Activated T-cell treated with anti-CD3 and anti-CD28 coated beads, Interleukin-2, amount 50 U/mL, for 72 hours (primary cell): ENCODE measurements around the gene GCH1. TPM values are rescaled to one million over a fixed set of nuclear protein-coding genes. Genes with fewer than 3 reads are reported as not detected.
A peak's percentile ranks its signal among the peaks of the same experiment; 100 is the strongest.
"Not testable (repeated sequence)": the region's sequence is repeated elsewhere in the genome, so short reads cannot be mapped to it uniquely, and the experiment has no call there.

Source experiments
- ATAC-seq, 2 donors: fragments of 150-1000 bp; cut with Tn5 transposase; replicated peaks in 1 of 2; 2 replicates each; pipeline ENCODE4 v1.10.0; 2021; ENCODE audit warnings: moderate library complexity in 2 of 2, mild to moderate bottlenecking in 1 of 2
- DNase-seq, 2 donors: peaks; one replicate each; pipeline ENCODE4 v3.0.0; 2021 to 2022; ENCODE audit warnings: mixed read lengths in 1 of 2
- H3K27ac Mint-ChIP-seq: one replicate; pipeline ENCODE4 v1.8.0; 2022; ENCODE audit warnings: mild to moderate bottlenecking, moderate library complexity, mixed read lengths
- H3K27me3 Mint-ChIP-seq: one replicate; pipeline ENCODE4 v1.8.0; 2022; ENCODE audit warnings: low read depth, mixed read lengths
- H3K36me3 Mint-ChIP-seq, 2 donors: one replicate each; pipeline ENCODE4 v1.8.0; 2022; ENCODE audit warnings: mixed read lengths in 2 of 2, mild to moderate bottlenecking in 1 of 2; ENCODE audit not compliant: insufficient read depth in 2 of 2
- H3K4me1 Mint-ChIP-seq: one replicate; pipeline ENCODE4 v1.8.0; 2022; ENCODE audit warnings: low read depth, mixed read lengths
- H3K4me3 Mint-ChIP-seq, 2 donors: one replicate each; pipeline ENCODE4 v1.8.0; 2022; ENCODE audit warnings: mild to moderate bottlenecking in 2 of 2, mixed read lengths in 2 of 2, moderate library complexity in 2 of 2
- H3K9me3 Mint-ChIP-seq, 2 donors: one replicate each; pipeline ENCODE4 v1.8.0; 2022; ENCODE audit warnings: mixed read lengths in 2 of 2
- total RNA-seq, 2 donors: library from RNA; stranded (reverse); gene quantifications; one replicate each; pipeline ENCODE4 v1.2.3, GENCODE V29; 2022

GCH1 gene
- total RNA-seq, 2 donors from 2014 or later, result 35.3 to 54.0 TPM

DNA sequence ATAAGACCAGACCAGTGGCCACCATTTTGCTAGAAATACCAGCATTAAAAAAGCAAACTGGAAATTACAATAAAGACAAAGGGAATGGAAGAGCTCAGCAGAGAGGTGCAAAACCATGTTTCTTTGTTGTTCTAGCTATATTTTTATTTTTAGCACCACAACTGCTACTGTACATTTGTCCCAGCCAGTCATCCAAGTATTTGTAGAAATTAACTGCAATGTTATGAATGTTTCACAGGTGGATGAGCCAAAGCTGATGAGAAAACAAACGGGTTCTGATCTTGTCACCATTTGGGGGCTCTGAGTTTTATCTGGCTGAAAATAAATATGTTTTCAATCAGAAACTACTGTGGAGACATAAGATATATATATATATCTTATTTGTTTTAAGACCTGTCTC, 24.9 kb upstream of the GCH1 start:
- no peaks in the 10 kb centered on the region for H3K9me3 Mint-ChIP-seq
- no peaks in the 10 kb centered on the region for H3K36me3 Mint-ChIP-seq
- ATAC-seq, result no peak
- no peak overlapping the region for H3K27ac Mint-ChIP-seq
- no peak for DNase-seq
- H3K4me3 Mint-ChIP-seq, result no peak overlapping the region
- no peaks in the 10 kb centered on the region for H3K4me1 Mint-ChIP-seq
- H3K27me3 Mint-ChIP-seq, result peaks cover 5% of the 10 kb centered on the region

DNA sequence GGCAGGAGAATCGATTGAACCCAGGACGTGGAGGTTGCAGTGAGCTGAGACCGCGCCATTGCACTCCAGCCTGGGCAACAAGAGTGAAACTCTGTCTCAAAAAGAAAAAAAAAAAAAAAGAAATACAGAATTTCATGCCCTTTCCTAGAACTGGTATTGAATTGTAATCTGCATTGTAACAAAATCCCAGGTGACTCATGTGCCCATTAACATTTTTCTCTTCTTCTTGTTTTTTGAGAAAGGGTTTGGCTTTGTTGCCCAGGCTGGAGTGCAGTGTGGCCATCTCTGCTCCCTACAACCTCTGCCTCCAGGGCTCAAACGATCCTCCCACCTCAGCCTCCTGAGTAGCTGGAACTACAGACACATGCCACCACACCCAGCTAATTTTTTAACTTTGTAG, 23.9 kb upstream of the GCH1 start:
- not testable (repeated sequence) for DNase-seq, ATAC-seq, H3K27ac Mint-ChIP-seq, H3K9me3 Mint-ChIP-seq, H3K36me3 Mint-ChIP-seq, H3K4me1 Mint-ChIP-seq, H3K27me3 Mint-ChIP-seq, H3K4me3 Mint-ChIP-seq

DNA sequence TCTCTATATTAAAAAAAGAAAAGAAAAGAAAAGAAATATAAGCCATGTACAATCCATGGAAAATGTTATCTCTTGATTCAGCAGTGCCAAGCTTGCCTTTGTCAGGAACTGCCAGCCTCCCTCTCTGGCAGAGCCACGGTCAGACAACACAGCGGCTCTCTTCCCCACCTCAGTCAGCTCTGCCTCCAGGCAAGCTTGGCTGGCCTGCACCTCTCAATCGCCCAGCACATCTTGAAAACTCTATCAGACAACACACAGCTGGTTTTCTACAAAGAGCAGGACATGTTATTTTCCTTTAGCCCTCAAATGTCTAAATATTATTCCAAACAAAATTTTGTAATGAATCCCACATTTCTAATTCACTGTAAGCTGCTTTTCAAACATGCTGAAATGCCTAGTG, 20.0 kb upstream of the GCH1 start:
- Mint-ChIP-seq H3K4me3 (no peak overlapping the region), H3K4me1 (no peaks in the 10 kb centered on the region), H3K27ac (no peak overlapping the region), H3K9me3 (no peaks in the 10 kb centered on the region), H3K36me3 (no peaks in the 10 kb centered on the region), H3K27me3 (peaks cover 5% of the 10 kb centered on the region)
- ATAC-seq (no peak), DNase-seq (no peak)

DNA sequence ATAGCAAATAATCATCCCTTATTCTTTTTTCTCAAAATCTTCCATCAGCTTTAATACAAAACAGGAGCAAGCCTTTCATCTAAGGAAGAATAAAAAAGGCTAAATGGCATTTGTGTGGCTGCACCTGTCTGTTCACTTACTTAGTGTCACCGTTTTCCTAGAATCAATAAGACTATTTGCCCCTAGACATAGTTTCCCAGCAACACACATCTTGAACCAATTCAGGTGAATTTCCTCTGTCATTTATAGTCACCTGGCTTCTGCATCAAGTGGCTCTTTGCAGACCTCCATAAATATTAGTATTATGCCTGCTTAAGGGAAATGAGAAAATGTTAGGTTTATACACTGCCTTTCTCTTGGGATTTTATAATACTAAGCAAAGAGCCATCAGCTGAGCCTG, 17.4 kb upstream of the GCH1 start:
- no peaks in the 10 kb centered on the region for H3K27me3 Mint-ChIP-seq
- H3K4me1 Mint-ChIP-seq, result no peaks in the 10 kb centered on the region
- H3K36me3 Mint-ChIP-seq, result no peaks in the 10 kb centered on the region
- no peak overlapping the region for H3K27ac Mint-ChIP-seq
- ATAC-seq (no peak), DNase-seq (no peak)
- no peaks in the 10 kb centered on the region for H3K9me3 Mint-ChIP-seq
- H3K4me3 Mint-ChIP-seq, result no peak overlapping the region

DNA sequence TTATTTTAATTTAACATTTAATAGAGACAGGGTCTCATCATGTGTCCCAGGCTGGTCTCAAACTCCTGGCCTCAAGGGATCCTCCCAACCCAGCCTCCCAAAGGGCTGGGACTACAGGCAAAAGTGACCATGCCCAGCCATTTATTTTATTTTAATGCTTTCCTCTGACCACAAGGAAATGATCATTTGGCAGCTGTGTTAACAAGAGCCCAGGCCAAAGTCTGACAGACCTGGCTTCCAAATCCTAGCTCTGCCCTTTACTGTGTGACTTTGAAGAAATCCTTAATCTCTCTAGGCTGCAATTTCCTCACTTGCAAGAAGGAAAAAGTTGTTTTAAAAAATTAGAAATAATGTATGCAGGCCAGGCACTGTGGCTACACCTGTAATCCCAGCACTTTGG, 16.7 kb upstream of the GCH1 start:
- Mint-ChIP-seq H3K27ac (no peak overlapping the region), H3K4me3 (no peak overlapping the region), H3K36me3 (no peaks in the 10 kb centered on the region), H3K4me1 (no peaks in the 10 kb centered on the region), H3K9me3 (no peaks in the 10 kb centered on the region), H3K27me3 (no peaks in the 10 kb centered on the region)
- DNase-seq (no peak), ATAC-seq (no peak)

- no peaks in the 10 kb centered on the region for H3K4me1 Mint-ChIP-seq
- no peak overlapping the region for H3K4me3 Mint-ChIP-seq
- no peaks in the 10 kb centered on the region for H3K27me3 Mint-ChIP-seq
- DNase-seq, result no peak
- ATAC-seq, result no peak
- no peaks in the 10 kb centered on the region for H3K36me3 Mint-ChIP-seq
- H3K9me3 Mint-ChIP-seq, result no peaks in the 10 kb centered on the region
- no peak overlapping the region for H3K27ac Mint-ChIP-seq
These were observed 15.8 kb upstream of the GCH1 start for GRCh38 chr14:54918427-54918826.

DNA sequence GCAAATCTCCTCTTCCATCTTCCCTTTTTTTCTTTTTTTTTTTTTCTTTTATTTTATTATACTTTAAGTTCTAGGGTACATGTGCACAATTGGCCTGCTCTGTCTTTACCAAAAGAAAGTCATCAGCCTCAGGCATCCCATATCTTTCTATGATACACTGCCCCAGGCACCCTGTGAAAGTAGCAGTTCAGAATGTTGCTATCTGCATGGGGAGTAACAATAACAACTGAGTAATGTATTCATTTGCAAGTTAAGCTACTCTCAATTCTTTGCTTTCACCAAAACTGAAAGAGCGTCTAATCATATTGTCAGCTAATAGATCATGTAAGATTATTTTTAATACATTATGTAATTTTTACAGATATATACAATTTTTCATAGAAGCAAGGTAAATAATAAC, 13.5 kb upstream of the GCH1 start:
- Mint-ChIP-seq H3K4me3 (no peak overlapping the region), H3K27ac (no peak overlapping the region), H3K36me3 (no peaks in the 10 kb centered on the region), H3K9me3 (no peaks in the 10 kb centered on the region), H3K27me3 (no peaks in the 10 kb centered on the region), H3K4me1 (no peaks in the 10 kb centered on the region)
- no peak for ATAC-seq
- no peak for DNase-seq

- no peak overlapping the region for H3K27ac Mint-ChIP-seq
- ATAC-seq (no peak), DNase-seq (no peak)
- no peaks in the 10 kb centered on the region for H3K36me3 Mint-ChIP-seq
- peaks cover 18% of the 10 kb centered on the region for H3K4me1 Mint-ChIP-seq
- no peaks in the 10 kb centered on the region for H3K9me3 Mint-ChIP-seq
- no peaks in the 10 kb centered on the region for H3K27me3 Mint-ChIP-seq
- no peak overlapping the region for H3K4me3 Mint-ChIP-seq
These were observed 7.4 kb upstream of the GCH1 start for GRCh38 chr14:54909817-54910558.

- H3K9me3 Mint-ChIP-seq, H3K27me3 Mint-ChIP-seq, ATAC-seq, DNase-seq, H3K36me3 Mint-ChIP-seq, H3K4me3 Mint-ChIP-seq, H3K27ac Mint-ChIP-seq: not testable (repeated sequence)
- peaks cover 18% of the 10 kb centered on the region for H3K4me1 Mint-ChIP-seq
These were observed 6.3 kb upstream of the GCH1 start for GRCh38 chr14:54908973-54909372.

DNA sequence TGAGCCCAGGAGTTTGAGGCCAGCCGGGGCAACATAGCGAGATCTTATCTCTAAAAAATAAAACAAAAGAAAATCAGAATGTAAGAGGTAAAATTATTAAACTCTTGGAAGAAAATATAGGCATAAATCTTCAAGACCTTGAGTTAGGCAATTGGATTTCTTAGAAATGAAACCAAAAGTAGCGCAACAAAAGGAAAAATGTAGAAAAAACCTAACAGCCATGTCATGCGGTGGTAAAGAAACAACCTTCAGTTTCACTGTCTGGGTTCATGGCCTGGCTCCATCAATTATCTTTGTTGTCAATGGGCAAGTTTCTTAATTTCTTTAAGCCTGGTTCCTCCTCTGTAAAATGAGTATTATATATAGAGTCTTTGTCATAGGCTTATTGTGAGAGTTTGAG, 5.6 kb upstream of the GCH1 start:
- ATAC-seq, result peak; percentile 62 to 69
- DNase-seq, result no peak
- Mint-ChIP-seq H3K27me3 (no peaks in the 10 kb centered on the region), H3K4me3 (peak overlapping the region; percentile 54 to 80), H3K27ac (peak overlapping the region; percentile 85), H3K4me1 (peaks cover 18% of the 10 kb centered on the region), H3K36me3 (no peaks in the 10 kb centered on the region), H3K9me3 (no peaks in the 10 kb centered on the region)

DNA sequence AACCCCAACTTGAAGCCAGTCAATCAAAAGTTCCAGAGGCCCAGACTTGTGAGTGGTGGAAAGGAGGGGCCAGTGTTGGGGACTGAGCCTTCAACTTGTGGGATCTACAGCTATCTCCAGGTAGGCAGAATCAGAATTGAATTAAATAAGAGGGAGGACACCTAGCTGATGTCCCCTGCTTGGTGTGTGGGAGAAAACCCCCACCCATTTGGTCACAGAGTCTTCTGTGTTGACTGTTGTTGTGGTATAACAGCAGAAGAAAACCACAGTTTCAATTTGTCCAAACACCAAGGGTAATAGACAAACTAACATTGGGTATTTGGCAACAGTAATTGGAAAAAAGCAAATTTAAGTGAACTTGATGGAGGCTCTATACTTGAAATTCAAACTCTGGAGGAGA, 3.4 kb upstream of the GCH1 start:
- no peak overlapping the region for H3K4me3 Mint-ChIP-seq
- ATAC-seq (no peak), DNase-seq (no peak)
- H3K4me1 Mint-ChIP-seq, result peaks cover 19% of the 10 kb centered on the region
- no peaks in the 10 kb centered on the region for H3K36me3 Mint-ChIP-seq
- H3K27me3 Mint-ChIP-seq, result no peaks in the 10 kb centered on the region
- no peaks in the 10 kb centered on the region for H3K9me3 Mint-ChIP-seq
- H3K27ac Mint-ChIP-seq, result no peak overlapping the region

DNA sequence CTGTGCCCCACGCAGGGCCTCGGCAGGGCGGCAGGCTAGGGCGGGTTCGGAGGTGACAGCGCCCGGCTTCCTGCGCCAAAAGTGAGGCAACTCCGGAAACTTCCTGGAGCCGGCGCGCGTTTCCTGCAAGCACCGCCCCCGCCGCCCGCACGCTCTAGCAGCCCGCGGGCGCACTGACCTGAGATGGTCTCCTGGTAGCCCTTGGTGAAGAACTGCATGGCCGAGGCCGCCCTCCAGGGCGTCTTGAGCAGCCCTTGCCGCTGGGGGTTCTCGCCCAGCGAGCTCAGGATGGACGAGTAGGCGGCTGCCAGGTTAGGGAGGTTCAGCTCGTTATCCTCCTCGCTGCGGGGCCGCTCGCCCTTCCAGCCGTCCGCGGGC, 494 bp downstream of the GCH1 start:
- H3K4me3 Mint-ChIP-seq, result peak overlapping the region; percentile 88 to 98
- H3K36me3 Mint-ChIP-seq, result peaks cover 3 to 4% of the 10 kb centered on the region in 2 donors
- ATAC-seq, result peak; percentile 76 to 79
- H3K4me1 Mint-ChIP-seq, result peaks cover 16% of the 10 kb centered on the region
- H3K27ac Mint-ChIP-seq, result no peak overlapping the region
- no peaks in the 10 kb centered on the region for H3K9me3 Mint-ChIP-seq
- DNase-seq, result peak; percentile 85
- H3K27me3 Mint-ChIP-seq, result no peaks in the 10 kb centered on the region

DNA sequence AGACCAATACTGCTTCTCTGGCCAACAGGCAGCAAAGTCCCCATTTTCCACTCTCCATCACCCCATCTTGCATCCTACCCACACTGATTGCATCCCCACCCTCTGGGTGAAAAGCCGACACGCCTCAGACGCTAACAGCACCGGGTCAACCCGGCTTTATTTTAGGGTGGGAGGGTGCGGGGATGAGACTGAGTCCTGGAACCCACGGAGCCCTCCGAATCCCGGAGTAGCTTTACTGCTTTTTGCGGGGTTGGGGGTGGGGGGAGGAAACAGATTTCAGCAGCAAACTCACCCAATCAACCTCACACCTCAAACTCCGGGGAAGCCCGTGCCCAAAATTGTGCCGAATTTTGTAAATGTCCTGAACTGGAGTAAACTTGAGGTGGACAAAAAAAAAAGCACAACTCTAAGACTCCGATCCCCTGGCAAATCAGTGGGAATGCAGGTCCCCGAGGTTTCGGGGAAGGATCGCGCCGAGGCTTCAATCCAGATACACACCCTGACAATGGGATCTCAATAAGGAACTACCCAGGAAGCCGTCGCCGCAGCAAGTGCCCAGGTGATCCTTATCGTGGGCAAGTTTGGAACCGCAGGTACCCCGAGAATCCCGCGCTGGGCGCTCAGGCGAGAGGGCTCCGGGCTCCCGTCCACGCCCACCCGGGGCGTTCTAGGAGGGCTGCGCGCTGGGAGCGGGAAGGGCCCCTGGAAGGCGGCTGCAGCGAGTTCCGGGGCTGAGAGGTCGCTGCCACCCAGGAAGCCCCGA, 1.1 kb downstream of the GCH1 start:
- H3K27ac Mint-ChIP-seq, result peak overlapping the region; percentile 96
- DNase-seq (peak in 1 of 2 donors; percentile 14), ATAC-seq (no peak)
- no peaks in the 10 kb centered on the region for H3K27me3 Mint-ChIP-seq
- peak overlapping the region; percentile 88 to 98 for H3K4me3 Mint-ChIP-seq
- peaks cover 3 to 4% of the 10 kb centered on the region in 2 donors for H3K36me3 Mint-ChIP-seq
- no peaks in the 10 kb centered on the region for H3K9me3 Mint-ChIP-seq
- H3K4me1 Mint-ChIP-seq, result peaks cover 16% of the 10 kb centered on the region

DNA sequence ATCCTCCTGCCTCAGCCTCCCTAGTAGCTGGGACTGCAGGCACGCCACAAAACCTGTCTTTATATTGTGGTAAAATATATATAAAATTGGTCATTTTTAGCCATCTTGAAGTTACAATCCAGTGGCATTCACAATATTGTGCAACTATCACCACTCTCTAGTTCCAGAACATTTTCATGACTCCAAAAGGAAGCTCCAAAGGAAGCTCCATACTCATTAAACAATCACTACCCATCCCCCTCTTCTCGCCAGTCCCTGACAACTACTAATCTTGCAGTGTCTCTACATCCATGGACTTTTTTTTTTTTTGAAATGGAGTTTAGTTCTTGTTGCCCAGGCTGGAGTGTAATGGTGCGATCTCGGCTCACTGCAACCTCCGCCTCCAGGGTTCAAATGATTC, 3.1 kb downstream of the GCH1 start:
- no peak overlapping the region for H3K4me3 Mint-ChIP-seq
- ATAC-seq, result no peak
- no peaks in the 10 kb centered on the region for H3K27me3 Mint-ChIP-seq
- no peaks in the 10 kb centered on the region for H3K9me3 Mint-ChIP-seq
- DNase-seq, result no peak
- H3K36me3 Mint-ChIP-seq, result peaks cover 3 to 4% of the 10 kb centered on the region in 2 donors
- peaks cover 23% of the 10 kb centered on the region for H3K4me1 Mint-ChIP-seq
- no peak overlapping the region for H3K27ac Mint-ChIP-seq
